B cell (primary cell): ENCODE results near the gene RSPH3. TPM values are rescaled to one million over a fixed set of nuclear protein-coding genes. Genes with fewer than 3 reads are reported as not detected.

ENCODE experiments used
- ATAC-seq: fragments of 200-7000 bp; cut with Tn5 transposase; one replicate; pipeline ENCODE4 v1.10.0; 2021; ENCODE audit warnings: low read depth, mild to moderate bottlenecking, moderate number of reproducible peaks, moderate library complexity
- CTCF ChIA-PET: fragments of 350-600 bp; sonication (Branson Sonifier 250); formaldehyde crosslinking; loops from one replicate; lab custom pipeline; 2021; ENCODE audit warnings: antibody characterized with exemption, inconsistent platforms; lab: Charles Lee
- POLR2A ChIA-PET: fragments of 350-600 bp; sonication (Branson Sonifier 250); formaldehyde crosslinking; loops from one replicate; lab custom pipeline; 2021; ENCODE audit warnings: antibody characterized with exemption; lab: Charles Lee
- DNase-seq: peaks from one replicate; pipeline ENCODE4 v3.0.0; 2013
- H2AFZ ChIP-seq: 2 replicates; pipeline ENCODE4 v1.6.1; 2012; ENCODE audit warnings: mild to moderate bottlenecking, low read depth, low read length; ENCODE audit not compliant: insufficient read depth, poor library complexity, severe bottlenecking
- H3K27ac ChIP-seq, 2 donors: 1 replicate in 1 of 2; 2 replicates in 1 of 2; pipeline ENCODE4 v1.5.1; 2012 to 2013; ENCODE audit warnings: low read length in 2 of 2, mild to moderate bottlenecking in 2 of 2, moderate library complexity in 1 of 2
- H3K27me3 ChIP-seq, 4 experiments: fragments of 200-600 bp in 1 of 4; sonication (generic) in 1 of 4; replicated peaks in 1 of 4; 1 replicate in 2 of 4; 2 replicates in 2 of 4; pipeline versions ENCODE4 v1.6.1 to v1.7.0; 2013 to 2016; ENCODE audit warnings: low read length in 3 of 4, mild to moderate bottlenecking in 2 of 4, mixed read lengths in 1 of 4, moderate library complexity in 1 of 4; ENCODE audit not compliant: insufficient read depth in 4 of 4, control insufficient read depth in 3 of 4; ENCODE audit errors: control extremely low read depth in 1 of 4
- H3K36me3 ChIP-seq, 2 experiments: replicated peaks in 1 of 2; 1 replicate in 1 of 2; 2 replicates in 1 of 2; pipeline versions ENCODE4 v1.6.1 to v1.7.1; 2013; ENCODE audit warnings: low read length in 1 of 2; ENCODE audit not compliant: insufficient read depth in 2 of 2, control insufficient read depth in 1 of 2; ENCODE audit errors: control extremely low read depth in 1 of 2, extremely low read depth in 1 of 2
- H3K4me1 ChIP-seq, 2 donors: fragments of 200-600 bp in 1 of 2; sonication (generic) in 1 of 2; 1 replicate in 1 of 2; 2 replicates in 1 of 2; pipeline versions ENCODE4 v1.5.1 to v1.6.1; 2013 to 2017; ENCODE audit warnings: low read length in 2 of 2; ENCODE audit not compliant: control insufficient read depth in 2 of 2, insufficient read depth in 2 of 2
- H3K4me2 ChIP-seq: replicated peaks from 2 replicates; pipeline ENCODE3; 2012; ENCODE audit warnings: mild to moderate bottlenecking, low read depth, low read length; ENCODE audit not compliant: poor library complexity, severe bottlenecking
- H3K4me3 ChIP-seq, 5 experiments: fragments of 200-600 bp in 1 of 5; sonication (generic) in 1 of 5; 1 replicate in 3 of 5; 2 replicates in 2 of 5; pipeline versions ENCODE4 v1.5.1 to v1.7.0; 2011 to 2016; ENCODE audit warnings: low read length in 4 of 5, mild to moderate bottlenecking in 4 of 5, low read depth in 2 of 5, control low read depth in 1 of 5, moderate library complexity in 1 of 5; ENCODE audit not compliant: insufficient read depth in 1 of 5; ENCODE audit errors: control extremely low read depth in 1 of 5, extremely low read depth in 1 of 5
- H3K79me2 ChIP-seq: fragments of 200-600 bp; sonication (generic); one replicate; pipeline ENCODE4 v1.6.0; 2016; ENCODE audit warnings: low read length; ENCODE audit not compliant: control insufficient read depth, insufficient read depth
- H3K9ac ChIP-seq: fragments of 200-600 bp; sonication (generic); 2 replicates; pipeline ENCODE4 v1.6.1; 2017; ENCODE audit warnings: mild to moderate bottlenecking, low read length, moderate library complexity
- H3K9me3 ChIP-seq, 3 donors: one replicate each; pipeline versions ENCODE4 v1.6.1 to v1.7.1; 2013; ENCODE audit warnings: low read length in 2 of 3; ENCODE audit not compliant: control insufficient read depth in 2 of 3, insufficient read depth in 1 of 3; ENCODE audit errors: control extremely low read depth in 1 of 3
- H4K20me1 ChIP-seq: 2 replicates; pipeline ENCODE4 v1.6.0; 2012; ENCODE audit warnings: mild to moderate bottlenecking, low read length; ENCODE audit not compliant: insufficient read depth, control insufficient read depth, poor library complexity, severe bottlenecking
- H3K27ac Mint-ChIP-seq: one replicate; pipeline ENCODE4 v1.8.0; 2021; ENCODE audit warnings: mixed read lengths
- H3K27me3 Mint-ChIP-seq: one replicate; pipeline ENCODE4 v1.8.0; 2021; ENCODE audit warnings: mixed read lengths
- H3K4me1 Mint-ChIP-seq: one replicate; pipeline ENCODE4 v1.8.0; 2021; ENCODE audit warnings: mixed read lengths
- H3K4me3 Mint-ChIP-seq: one replicate; pipeline ENCODE4 v1.8.0; 2021; ENCODE audit warnings: mixed read lengths
- H3K9me3 Mint-ChIP-seq: one replicate; pipeline ENCODE4 v1.8.0; 2022; ENCODE audit warnings: mixed read lengths; ENCODE audit not compliant: insufficient read depth
- CTCF ChIP-seq: fragments of 200-600 bp; IDR thresholded peaks from one replicate; pipeline ENCODE4 v1.8.0; 2022; ENCODE audit warnings: antibody characterized with exemption, mild to moderate bottlenecking
- EZH2 ChIP-seq: IDR thresholded peaks from 2 replicates; pipeline ENCODE4 v1.6.1; 2012; ENCODE audit warnings: borderline replicate concordance, low read depth, mild to moderate bottlenecking, moderate library complexity, low read length; ENCODE audit not compliant: insufficient read depth, poor library complexity, severe bottlenecking
- WGBS: methylation state at CpG from one replicate; pipeline ENCODE4 v1.1.5; 2013; ENCODE audit warnings: missing lambda C conversion rate; ENCODE audit not compliant: insufficient coverage; 5-methylcytosine and 5-hydroxymethylcytosine counted together
- intact Hi-C: fragments of 100-400 bp; cut with micrococcal nuclease; formaldehyde crosslinking; loops from one replicate; pipeline ENCODE4 v1.10.0; 2022
- polyA plus RNA-seq: library from polyadenylated mRNA; depleted of rRNA; stranded (reverse); fragments of >200 nt; gene quantifications from 2 replicates; pipeline ENCODE4 v1.2.3, GENCODE V29; 2012
- total RNA-seq, 2 donors: library from RNA; stranded (reverse); fragments of 120-200 nt in 1 of 2; gene quantifications; 1 replicate in 1 of 2; 2 replicates in 1 of 2; pipeline versions ENCODE4 v1.2.3 to v1.2.4, GENCODE V29; 2013 to 2022

Gene RSPH3
- total and polyA plus RNA-seq, 2 donors (not counting 1 experiment from before 2014, with no cell fraction given) = 0.82 to 3.4 TPM

- no peak overlapping the region for H3K9ac ChIP-seq
- H3K4me2 ChIP-seq = no peak overlapping the region
- intact Hi-C loops = no loop called here
- H3K9me3 ChIP-seq = no peaks in the 10 kb centered on the region
- DNase-seq (no peak), ATAC-seq (no peak)
- no peaks in the 10 kb centered on the region for H3K27me3 ChIP-seq
- H3K4me3 Mint-ChIP-seq = no peak overlapping the region
- H4K20me1 ChIP-seq = no peaks in the 10 kb centered on the region
- no peaks in the 10 kb centered on the region for H3K9me3 Mint-ChIP-seq
- no peak for TF ChIP-seq CTCF
- no peak for TF ChIP-seq EZH2
- H3K27ac ChIP-seq = no peak overlapping the region
- POLR2A ChIA-PET = interaction anchor here (1.1 kb wide), 1 partner anchor 74 kb away, joined by 3 read pairs; no protein-coding TSS in a partner anchor
- H3K27ac Mint-ChIP-seq = no peak overlapping the region
- WGBS = 97% methylated on average over 9 of the region's 12 CpGs
- peaks cover 41% of the 10 kb centered on the region for H3K79me2 ChIP-seq
- H3K4me1 Mint-ChIP-seq = peaks cover 20% of the 10 kb centered on the region
- H3K4me1 ChIP-seq = peaks cover 11 to 17% of the 10 kb centered on the region in 2 donors
- CTCF ChIA-PET = interaction anchor here (0.6 to 25.2 kb wide), 3 partner anchors 14 to 133 kb away, joined by 3 to 728 read pairs (median 478); no protein-coding TSS in a partner anchor
- H3K27me3 Mint-ChIP-seq = no peaks in the 10 kb centered on the region
- H3K36me3 ChIP-seq = peaks cover 0 to 1% of the 10 kb centered on the region in 2 experiments
- H2AFZ ChIP-seq = no peak overlapping the region
- H3K4me3 ChIP-seq = no peak overlapping the region
These were observed 2.6 kb upstream of the RSPH3 start for GRCh38 chr6:159002432-159003155.

DNA sequence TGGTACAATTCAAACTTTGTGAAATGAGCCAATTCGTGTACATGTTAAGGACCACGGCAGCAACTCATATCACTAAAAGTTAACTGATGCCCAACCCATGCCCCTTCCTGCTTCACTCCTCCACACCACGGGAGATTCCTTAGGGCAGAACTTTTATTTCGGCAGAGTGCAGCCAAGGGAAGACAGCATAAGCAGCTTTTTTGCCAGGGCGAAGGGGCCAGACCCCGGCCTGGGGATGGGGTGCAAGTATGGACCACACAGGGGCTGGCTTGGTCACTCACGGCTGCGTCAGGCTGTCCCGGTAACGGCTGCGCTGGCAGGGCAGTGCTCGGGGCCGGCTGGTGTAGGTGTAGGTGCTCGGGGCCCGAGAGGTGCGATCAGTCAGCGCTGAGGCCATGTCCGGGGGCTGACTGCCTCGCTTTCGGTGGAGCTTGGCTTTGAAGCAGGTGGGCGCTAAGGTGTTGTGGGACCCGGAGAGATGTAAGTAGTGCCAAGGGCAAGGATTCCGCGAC lies 792 bp downstream of the RSPH3 start:
- H3K4me3 ChIP-seq = peak overlapping the region; percentile 47 to 95 (median 86)
- 2% methylated on average over 24 of the region's 24 CpGs for WGBS
- no peak for DNase-seq
- ChIA-PET POLR2A (interaction anchor here (0.6 to 1.7 kb wide), 8 partner anchors 11 to 355 kb away, joined by 3 to 5 read pairs (median 4); partner anchors contain the start of gene DYNLT1), CTCF (interaction anchor here (0.6 to 25.2 kb wide), 9 partner anchors 8 to 180 kb away, joined by 3 to 728 read pairs (median 4); partner anchors contain the start of gene EZR)
- peak; percentile 25 for ATAC-seq
- H3K27ac ChIP-seq = peak overlapping the region; percentile 60 to 63
- peak overlapping the region; percentile 97 for H3K4me3 Mint-ChIP-seq
- H3K9me3 Mint-ChIP-seq = no peaks in the 10 kb centered on the region
- no peaks in the 10 kb centered on the region for H3K27me3 ChIP-seq
- H3K4me1 ChIP-seq = peaks cover 11 to 17% of the 10 kb centered on the region in 2 donors
- peak overlapping the region; percentile 93 for H3K27ac Mint-ChIP-seq
- H3K4me1 Mint-ChIP-seq = peaks cover 20% of the 10 kb centered on the region
- H3K27me3 Mint-ChIP-seq = no peaks in the 10 kb centered on the region
- no peak for TF ChIP-seq CTCF
- no peak for TF ChIP-seq EZH2
- intact Hi-C loops = no loop called here
- peak overlapping the region; percentile 97 for H2AFZ ChIP-seq
- peak overlapping the region; percentile 84 for H3K4me2 ChIP-seq
- peak overlapping the region; percentile 88 for H3K9ac ChIP-seq
- peaks cover 30% of the 10 kb centered on the region for H3K79me2 ChIP-seq
- no peaks in the 10 kb centered on the region for H4K20me1 ChIP-seq
- H3K9me3 ChIP-seq = no peaks in the 10 kb centered on the region
- peaks cover 0 to 1% of the 10 kb centered on the region in 2 experiments for H3K36me3 ChIP-seq
